ENCODE results near the gene FANCC. TPM values are rescaled to one million over a fixed set of nuclear protein-coding genes. Genes with fewer than 3 reads are reported as not detected.

The FANCC gene
- total RNA-seq, 1 experiment from 2014 or later, result 44.7 TPM

- TF ChIP-seq CTCF (conservative IDR thresholded peaks at IDR 0.05) (peak; percentile 89), EZH2 (IDR thresholded peaks at IDR 0.05; ENCODE audit: low read depth) (no peak)
- BruUV-seq (replicated peaks), result no TSS peak
- Histone ChIP-seq H3K4me1 (replicated peaks; ENCODE audit: insufficient read depth) (no peaks in the 10 kb centered on the region), H2AFZ (no peak overlapping the region), H3K4me2 (peak overlapping the region; percentile 21; the same call in 1 of the 2 replicates), H3K9me2 (ENCODE audit: insufficient read depth) (no peaks in the 10 kb centered on the region), H3K9me3 (ENCODE audit: insufficient read depth, low read depth) (no peaks in the 10 kb centered on the region), H4K20me1 (ENCODE audit: insufficient read depth) (no peaks in the 10 kb centered on the region), H3K4me3 (no peak overlapping the region), H3K27ac (no peak overlapping the region), H3K27me3 (ENCODE audit: insufficient read depth, low read depth) (no peaks in the 10 kb centered on the region), H3K36me3 (ENCODE audit: low read depth) (no peaks in the 10 kb centered on the region), H3F3A (ENCODE audit: insufficient read depth, low read depth) (peaks cover 7% of the 10 kb centered on the region; the same call in 1 of the 2 replicates), H3K79me2 (ENCODE audit: low read depth) (no peaks in the 10 kb centered on the region)
- intact Hi-C loops (cut with micrococcal nuclease; ENCODE audit: unreplicated experiment), result loop anchor here (1.0 kb wide), 3 partner anchors 344 to 573 kb away; no protein-coding TSS in a partner anchor
- CTCF ChIA-PET, result interaction anchor here (0.5 to 2.9 kb wide), 10 partner anchors 20 to 573 kb away, joined by 3 to 30 read pairs (median 4); partner anchors contain the start of gene PCAT7
- DNase-seq, result peak; percentile 43 to 83
- POLR2A ChIA-PET (ENCODE audit: unreplicated experiment), result interaction anchor here (0.9 kb wide), 1 partner anchor 109 kb away, joined by 4 read pairs; no protein-coding TSS in a partner anchor
Measured at GRCh38 chr9:95127249-95128176, 190.0 kb downstream of the FANCC start.

GRCh38 chr9:95126739-95127138 lies 190.8 kb downstream of the FANCC start:
- Histone ChIP-seq H3K36me3 (ENCODE audit: low read depth) (no peaks in the 10 kb centered on the region), H3K4me1 (replicated peaks; ENCODE audit: insufficient read depth) (no peaks in the 10 kb centered on the region), H3K4me2 (no peak overlapping the region), H3K9me2 (ENCODE audit: insufficient read depth) (no peaks in the 10 kb centered on the region), H4K20me1 (ENCODE audit: insufficient read depth) (no peaks in the 10 kb centered on the region), H3K9me3 (ENCODE audit: insufficient read depth, low read depth) (no peaks in the 10 kb centered on the region), H3K4me3 (no peak overlapping the region), H3K27me3 (ENCODE audit: insufficient read depth, low read depth) (no peaks in the 10 kb centered on the region), H2AFZ (no peak overlapping the region), H3K79me2 (ENCODE audit: low read depth) (no peaks in the 10 kb centered on the region), H3K27ac (no peak overlapping the region), H3F3A (ENCODE audit: insufficient read depth, low read depth) (peaks cover 7% of the 10 kb centered on the region; the same call in 1 of the 2 replicates)
- ChIA-PET CTCF (interaction anchor here (1.2 to 2.9 kb wide), 4 partner anchors 19 to 458 kb away, joined by 3 to 30 read pairs (median 12); no protein-coding TSS in a partner anchor), POLR2A (ENCODE audit: unreplicated experiment) (no interaction called here)
- intact Hi-C loops (cut with micrococcal nuclease; ENCODE audit: unreplicated experiment), result loop anchor here (1.0 kb wide), 3 partner anchors 343 to 572 kb away; no protein-coding TSS in a partner anchor
- DNase-seq, result no peak
- BruUV-seq (replicated peaks), result no TSS peak
- TF ChIP-seq CTCF (conservative IDR thresholded peaks at IDR 0.05), result no peak
- TF ChIP-seq EZH2 (IDR thresholded peaks at IDR 0.05; ENCODE audit: low read depth), result no peak

- Histone ChIP-seq H3K27me3 (ENCODE audit: insufficient read depth, low read depth) (no peaks in the 10 kb centered on the region), H3F3A (ENCODE audit: insufficient read depth, low read depth) (peaks cover 17% of the 10 kb centered on the region; the same call in 1 of the 2 replicates), H3K36me3 (ENCODE audit: low read depth) (no peaks in the 10 kb centered on the region), H3K27ac (no peak overlapping the region), H3K4me1 (replicated peaks; ENCODE audit: insufficient read depth) (no peaks in the 10 kb centered on the region), H2AFZ (no peak overlapping the region), H3K9me2 (ENCODE audit: insufficient read depth) (no peaks in the 10 kb centered on the region), H3K4me2 (no peak overlapping the region), H3K4me3 (no peak overlapping the region), H3K79me2 (ENCODE audit: low read depth) (no peaks in the 10 kb centered on the region), H3K9me3 (ENCODE audit: insufficient read depth, low read depth) (no peaks in the 10 kb centered on the region), H4K20me1 (ENCODE audit: insufficient read depth) (no peaks in the 10 kb centered on the region)
- no peak for DNase-seq
- TF ChIP-seq CTCF (conservative IDR thresholded peaks at IDR 0.05), result no peak
- TF ChIP-seq EZH2 (IDR thresholded peaks at IDR 0.05; ENCODE audit: low read depth), result no peak
- CTCF ChIA-PET, result interaction anchor here (0.6 to 1.7 kb wide), 4 partner anchors 18 to 487 kb away, joined by 3 to 5 read pairs (median 4); no protein-coding TSS in a partner anchor
- intact Hi-C loops (cut with micrococcal nuclease; ENCODE audit: unreplicated experiment), result no loop called here
- POLR2A ChIA-PET (ENCODE audit: unreplicated experiment), result no interaction called here
- no TSS peak for BruUV-seq (replicated peaks)
Measured at GRCh38 chr9:95125652-95126051, 191.9 kb downstream of the FANCC start.
